Measurements from ENCODE around the gene MEPCE. TPM values are rescaled to one million over a fixed set of nuclear protein-coding genes. Genes with fewer than 3 reads are reported as not detected.
A peak's percentile ranks its signal among the peaks of the same experiment; 100 is the strongest.

MEPCE gene
- total RNA-seq, 1 experiment from 2014 or later = 72.1 TPM

GRCh38 chr7:100400041-100400440 lies 29.6 kb upstream of the MEPCE start:
- no peak for DNase-seq (ENCODE audit: low read depth, low spot score)
- Histone ChIP-seq H3K27ac (ENCODE audit: low read length) (no peak overlapping the region), H3K4me1 (ENCODE audit: control insufficient read depth, insufficient read depth, low read length) (no peaks in the 10 kb centered on the region), H3K9me3 (ENCODE audit: control insufficient read depth, insufficient read depth, low read depth, low read length) (no peaks in the 10 kb centered on the region), H3K27me3 (ENCODE audit: control insufficient read depth, insufficient read depth, low read length) (no peaks in the 10 kb centered on the region), H3K4me3 (ENCODE audit: low read depth in 2 of 2, low read length in 2 of 2) (no peak overlapping the region), H3K36me3 (ENCODE audit: control insufficient read depth, insufficient read depth, low read length) (no peaks in the 10 kb centered on the region)
- BruUV-seq (replicated peaks) = no TSS peak
- in situ Hi-C loops (cut with HindIII; ENCODE audit: low pct_unique_long_range_greater_than_20kb, low sequenced_read_pairs) = no loop called here
- TF ChIP-seq CTCF (IDR thresholded peaks at IDR 0.05) = no peak
- no peak for ATAC-seq
- ChIA-PET CTCF (no interaction called here), POLR2A (no interaction called here)
- intact Hi-C loops (cut with micrococcal nuclease; ENCODE audit: unreplicated experiment) = no loop called here

GRCh38 chr7:100400656-100401055 lies 29.0 kb upstream of the MEPCE start:
- intact Hi-C loops (cut with micrococcal nuclease; ENCODE audit: unreplicated experiment) (no loop called here), in situ Hi-C loops (cut with HindIII; ENCODE audit: low pct_unique_long_range_greater_than_20kb, low sequenced_read_pairs) (no loop called here)
- ChIA-PET CTCF (no interaction called here), POLR2A (no interaction called here)
- Histone ChIP-seq H3K27ac (ENCODE audit: low read length) (no peak overlapping the region), H3K27me3 (ENCODE audit: control insufficient read depth, insufficient read depth, low read length) (no peaks in the 10 kb centered on the region), H3K9me3 (ENCODE audit: control insufficient read depth, insufficient read depth, low read depth, low read length) (no peaks in the 10 kb centered on the region), H3K36me3 (ENCODE audit: control insufficient read depth, insufficient read depth, low read length) (no peaks in the 10 kb centered on the region), H3K4me3 (ENCODE audit: low read depth in 2 of 2, low read length in 2 of 2) (no peak overlapping the region), H3K4me1 (ENCODE audit: control insufficient read depth, insufficient read depth, low read length) (no peaks in the 10 kb centered on the region)
- ATAC-seq = peak; percentile 69; the same call in 1 of the 2 replicates
- no TSS peak for BruUV-seq (replicated peaks)
- DNase-seq (ENCODE audit: low read depth, low spot score) = no peak
- TF ChIP-seq REST (IDR thresholded peaks at IDR 0.05; ENCODE audit: insufficient read depth in 1 of 2, low read depth in 2 of 2, low read length in 1 of 2) = no peak
- TF ChIP-seq CTCF (IDR thresholded peaks at IDR 0.05) = peak; percentile 40; the same call in 1 of the 2 replicates

GRCh38 chr7:100401811-100402210 lies 27.8 kb upstream of the MEPCE start:
- ATAC-seq (no peak), DNase-seq (ENCODE audit: low read depth, low spot score) (no peak)
- TF ChIP-seq REST (IDR thresholded peaks at IDR 0.05; ENCODE audit: insufficient read depth in 1 of 2, low read depth in 2 of 2, low read length in 1 of 2) = no peak
- no peak for TF ChIP-seq POLR2AphosphoS5 (IDR thresholded peaks at IDR 0.05; ENCODE audit: low read depth, low read length)
- no peak for TF ChIP-seq TCF7L2 (IDR thresholded peaks at IDR 0.05; ENCODE audit: low read depth, low read length)
- no peak for TF ChIP-seq CTCF (IDR thresholded peaks at IDR 0.05)
- Histone ChIP-seq H3K36me3 (ENCODE audit: control insufficient read depth, insufficient read depth, low read length) (no peaks in the 10 kb centered on the region), H3K4me3 (ENCODE audit: low read depth in 2 of 2, low read length in 2 of 2) (no peak overlapping the region), H3K4me1 (ENCODE audit: control insufficient read depth, insufficient read depth, low read length) (no peaks in the 10 kb centered on the region), H3K27ac (ENCODE audit: low read length) (no peak overlapping the region), H3K27me3 (ENCODE audit: control insufficient read depth, insufficient read depth, low read length) (no peaks in the 10 kb centered on the region), H3K9me3 (ENCODE audit: control insufficient read depth, insufficient read depth, low read depth, low read length) (no peaks in the 10 kb centered on the region)
- in situ Hi-C loops (cut with HindIII; ENCODE audit: low pct_unique_long_range_greater_than_20kb, low sequenced_read_pairs) = no loop called here
- ChIA-PET CTCF (interaction anchor here (0.6 kb wide), 1 partner anchor 476 kb away, joined by 3 read pairs; no protein-coding TSS in a partner anchor), POLR2A (no interaction called here)
- intact Hi-C loops (cut with micrococcal nuclease; ENCODE audit: unreplicated experiment) = no loop called here
- BruUV-seq (replicated peaks) = no TSS peak
